Suprapubic skin (tissue), 4 donors: ENCODE data around the gene TRRAP. TPM values are rescaled to one million over a fixed set of nuclear protein-coding genes. Genes with fewer than 3 reads are reported as not detected.
A peak's percentile ranks its signal among the peaks of the same experiment; 100 is the strongest.
"Not testable (repeated sequence)": the region's sequence is repeated elsewhere in the genome, so short reads cannot be mapped to it uniquely, and the experiment has no call there.

Experiments used
- DNase-seq, 2 donors: peaks; one replicate each; pipeline ENCODE4 v3.0.0-alpha.2; 2019; ENCODE audit warnings: low spot score in 2 of 2
- H3K27ac ChIP-seq: fragments of 200-600 bp; sonication (generic); one replicate; pipeline ENCODE4 v1.5.1; 2019
- H3K27me3 ChIP-seq: fragments of 200-600 bp; sonication (generic); one replicate; pipeline ENCODE4 v1.5.1; 2019
- H3K36me3 ChIP-seq: fragments of 200-600 bp; sonication (generic); one replicate; pipeline ENCODE4 v1.5.1; 2019
- H3K4me1 ChIP-seq: fragments of 200-600 bp; sonication (generic); one replicate; pipeline ENCODE4 v1.5.1; 2019
- H3K4me3 ChIP-seq: fragments of 200-600 bp; sonication (generic); one replicate; pipeline ENCODE4 v1.5.1; 2019; ENCODE audit warnings: mild to moderate bottlenecking
- H3K9me3 ChIP-seq: fragments of 200-600 bp; sonication (generic); one replicate; pipeline ENCODE4 v1.5.1; 2019
- CTCF ChIP-seq, 2 donors: fragments of 200-600 bp in 1 of 2; fragments of 450-650 bp in 1 of 2; sonication (generic) in 1 of 2; IDR thresholded peaks; one replicate each; pipeline ENCODE4 v1.5.1; 2016 to 2019; ENCODE audit warnings: antibody characterized with exemption in 2 of 2, mild to moderate bottlenecking in 1 of 2, moderate library complexity in 1 of 2
- EP300 ChIP-seq: sonication (generic); formaldehyde crosslinking; IDR thresholded peaks from one replicate; pipeline ENCODE4 v1.6.1; 2017; ENCODE audit warnings: antibody characterized with exemption
- POLR2A ChIP-seq, 2 donors: fragments of 450-650 bp; IDR thresholded peaks; one replicate each; pipeline ENCODE4 v1.6.1; 2017; ENCODE audit warnings: antibody characterized with exemption in 2 of 2, mild to moderate bottlenecking in 2 of 2, moderate library complexity in 2 of 2
- POLR2AphosphoS5 ChIP-seq, 3 donors: sonication (generic); formaldehyde crosslinking; IDR thresholded peaks; one replicate each; pipeline ENCODE4 v1.6.1; 2017; ENCODE audit warnings: antibody characterized with exemption in 3 of 3
- WGBS: methylation state at CpG from one replicate; pipeline ENCODE4 v1.1.5; 2018; 5-methylcytosine and 5-hydroxymethylcytosine counted together
- total RNA-seq, 4 donors: library from RNA; depleted of rRNA; stranded (reverse); fragments of >200 nt; gene quantifications; one replicate each; pipeline ENCODE4 v1.1.0, GENCODE V29; 2016

The TRRAP gene
- total RNA-seq, 4 donors from 2014 or later: 46.2 to 97.1 (median 65.7) TPM

DNA sequence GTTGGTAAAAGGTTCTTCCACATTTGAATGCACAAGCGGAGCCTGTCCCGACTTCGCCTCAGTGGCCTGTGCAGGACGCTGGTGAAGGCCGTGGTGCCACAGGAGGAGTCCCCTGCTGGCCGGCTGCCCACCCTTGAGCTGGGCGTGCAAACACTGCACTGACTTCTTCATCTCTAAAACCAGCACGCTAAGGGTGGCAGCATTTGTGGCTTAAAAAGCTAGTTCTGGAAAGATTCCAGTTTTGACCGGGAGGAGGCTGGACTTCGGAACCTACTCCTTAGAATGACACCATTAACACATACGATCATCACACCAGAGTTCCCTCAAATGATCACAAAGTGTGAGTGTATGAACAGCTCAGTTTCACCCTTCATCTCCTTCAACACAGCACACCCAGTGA lies 163.2 kb downstream of the TRRAP start:
- Histone ChIP-seq H3K27ac (no peak overlapping the region), H3K9me3 (no peaks in the 10 kb centered on the region), H3K4me3 (no peak overlapping the region), H3K4me1 (peaks cover 13% of the 10 kb centered on the region), H3K36me3 (peaks cover 89% of the 10 kb centered on the region), H3K27me3 (no peaks in the 10 kb centered on the region)
- 79% methylated on average over 11 of the region's 11 CpGs for WGBS
- no peak for TF ChIP-seq EP300
- no peak for TF ChIP-seq POLR2AphosphoS5 (IDR thresholded peaks at IDR 0.05)
- TF ChIP-seq POLR2A (IDR thresholded peaks at IDR 0.05): no peak
- TF ChIP-seq CTCF (IDR thresholded peaks at IDR 0.05): no peak
- DNase-seq: peak in 1 of 2 donors; percentile 76

GRCh38 chr7:99042957-99043356 lies 164.6 kb downstream of the TRRAP start:
- peaks cover 7% of the 10 kb centered on the region for H3K4me1 ChIP-seq
- 73% methylated on average over 5 of the region's 5 CpGs for WGBS
- no peak overlapping the region for H3K4me3 ChIP-seq
- no peak overlapping the region for H3K27ac ChIP-seq
- DNase-seq: no peak
- peaks cover 89% of the 10 kb centered on the region for H3K36me3 ChIP-seq
- no peaks in the 10 kb centered on the region for H3K9me3 ChIP-seq
- TF ChIP-seq EP300 (no peak), POLR2A (IDR thresholded peaks at IDR 0.05) (no peak), CTCF (IDR thresholded peaks at IDR 0.05) (no peak), POLR2AphosphoS5 (IDR thresholded peaks at IDR 0.05) (no peak)
- no peaks in the 10 kb centered on the region for H3K27me3 ChIP-seq

- H3K4me1 ChIP-seq, H3K27me3 ChIP-seq, H3K4me3 ChIP-seq, H3K27ac ChIP-seq, DNase-seq, H3K9me3 ChIP-seq: not testable (repeated sequence)
- peaks cover 93% of the 10 kb centered on the region for H3K36me3 ChIP-seq
- WGBS: 86% methylated on average over 3 of the region's 3 CpGs
Measured at GRCh38 chr7:99044858-99045257, 166.5 kb downstream of the TRRAP start.

DNA sequence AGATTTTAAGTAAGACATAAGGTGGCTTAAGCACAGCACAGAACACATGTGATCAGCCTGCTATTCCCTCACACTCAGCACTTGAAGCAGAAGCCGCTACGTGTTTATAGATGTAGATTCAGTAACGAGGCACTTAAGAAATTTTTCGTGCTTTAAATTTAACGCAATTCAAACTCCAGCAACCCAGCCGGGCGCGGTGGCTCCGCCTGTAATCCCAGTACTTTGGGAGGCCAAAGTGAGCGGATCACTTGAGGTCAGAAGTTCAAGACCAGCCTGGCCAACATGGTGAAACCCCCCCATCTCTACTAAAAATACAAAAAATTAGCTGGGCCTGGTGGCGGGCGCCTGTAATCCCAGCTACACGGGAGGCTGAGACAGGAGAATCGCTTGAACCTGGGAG lies 167.9 kb downstream of the TRRAP start:
- H3K9me3 ChIP-seq, H3K27ac ChIP-seq, H3K4me1 ChIP-seq, H3K27me3 ChIP-seq, DNase-seq, H3K4me3 ChIP-seq: not testable (repeated sequence)
- 89% methylated on average over 14 of the region's 14 CpGs for WGBS
- peaks cover 97% of the 10 kb centered on the region for H3K36me3 ChIP-seq

DNA sequence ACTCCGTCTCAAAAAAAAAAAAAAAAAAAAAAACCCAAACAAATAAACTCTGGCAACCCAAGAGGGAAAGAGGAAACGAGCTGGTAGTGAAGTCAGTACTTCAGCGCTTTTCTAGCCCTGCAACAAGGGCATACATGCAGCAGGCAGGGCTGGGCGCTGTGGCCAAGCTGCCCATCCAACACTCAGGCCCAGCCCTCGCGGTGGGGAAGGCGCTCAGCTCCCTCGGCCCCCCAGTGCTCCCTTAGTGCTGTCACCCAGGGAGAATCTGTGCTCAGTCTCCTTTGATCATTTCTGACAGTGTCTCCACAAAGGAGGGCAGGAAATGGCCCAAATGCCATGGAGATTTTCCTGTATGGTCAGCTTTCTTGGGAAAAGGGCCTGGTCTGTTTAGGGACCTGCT lies 168.4 kb downstream of the TRRAP start:
- Histone ChIP-seq H3K27me3 (no peaks in the 10 kb centered on the region), H3K4me1 (peaks cover under 1% of the 10 kb centered on the region), H3K4me3 (no peak overlapping the region), H3K27ac (no peak overlapping the region), H3K9me3 (no peaks in the 10 kb centered on the region), H3K36me3 (peaks cover 97% of the 10 kb centered on the region)
- 76% methylated on average over 5 of the region's 8 CpGs for WGBS
- no peak for TF ChIP-seq EP300
- no peak for TF ChIP-seq POLR2A (IDR thresholded peaks at IDR 0.05)
- TF ChIP-seq CTCF (IDR thresholded peaks at IDR 0.05): no peak
- TF ChIP-seq POLR2AphosphoS5 (IDR thresholded peaks at IDR 0.05): no peak
- no peak for DNase-seq

- Histone ChIP-seq H3K4me3 (no peak overlapping the region), H3K27ac (no peak overlapping the region), H3K36me3 (peaks cover 97% of the 10 kb centered on the region), H3K4me1 (no peaks in the 10 kb centered on the region), H3K9me3 (no peaks in the 10 kb centered on the region), H3K27me3 (no peaks in the 10 kb centered on the region)
- DNase-seq: no peak
- 94% methylated on average over 15 of the region's 15 CpGs for WGBS
- TF ChIP-seq EP300 (no peak), POLR2AphosphoS5 (IDR thresholded peaks at IDR 0.05) (no peak), CTCF (IDR thresholded peaks at IDR 0.05) (no peak), POLR2A (IDR thresholded peaks at IDR 0.05) (no peak)
Measured at GRCh38 chr7:99047526-99048077, 169.3 kb downstream of the TRRAP start.
